ENCODE results near the gene TRMT1.

The TRMT1 gene

DNA sequence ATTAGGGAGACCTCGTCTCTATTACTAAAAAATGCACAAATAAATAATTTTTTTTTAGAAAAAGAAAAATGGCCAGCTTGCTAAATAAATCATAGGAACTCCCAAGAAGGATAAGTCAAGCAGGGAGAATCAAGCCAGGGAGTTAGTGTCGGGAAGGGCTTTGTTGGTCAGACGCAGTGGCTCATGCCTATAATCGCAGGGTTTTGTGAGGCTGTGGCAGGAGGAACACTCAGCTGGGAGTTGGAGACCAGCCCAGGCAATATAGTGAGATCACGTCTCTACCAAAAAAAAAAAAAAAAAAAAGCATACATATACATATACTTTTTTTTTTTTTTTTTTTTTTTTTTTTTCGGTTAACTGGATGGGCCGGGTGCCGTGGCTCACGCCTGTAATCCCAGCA is 10.5 kb upstream of the TRMT1 start:
- no peak for DNase-seq (ENCODE audit: low spot score)

DNA sequence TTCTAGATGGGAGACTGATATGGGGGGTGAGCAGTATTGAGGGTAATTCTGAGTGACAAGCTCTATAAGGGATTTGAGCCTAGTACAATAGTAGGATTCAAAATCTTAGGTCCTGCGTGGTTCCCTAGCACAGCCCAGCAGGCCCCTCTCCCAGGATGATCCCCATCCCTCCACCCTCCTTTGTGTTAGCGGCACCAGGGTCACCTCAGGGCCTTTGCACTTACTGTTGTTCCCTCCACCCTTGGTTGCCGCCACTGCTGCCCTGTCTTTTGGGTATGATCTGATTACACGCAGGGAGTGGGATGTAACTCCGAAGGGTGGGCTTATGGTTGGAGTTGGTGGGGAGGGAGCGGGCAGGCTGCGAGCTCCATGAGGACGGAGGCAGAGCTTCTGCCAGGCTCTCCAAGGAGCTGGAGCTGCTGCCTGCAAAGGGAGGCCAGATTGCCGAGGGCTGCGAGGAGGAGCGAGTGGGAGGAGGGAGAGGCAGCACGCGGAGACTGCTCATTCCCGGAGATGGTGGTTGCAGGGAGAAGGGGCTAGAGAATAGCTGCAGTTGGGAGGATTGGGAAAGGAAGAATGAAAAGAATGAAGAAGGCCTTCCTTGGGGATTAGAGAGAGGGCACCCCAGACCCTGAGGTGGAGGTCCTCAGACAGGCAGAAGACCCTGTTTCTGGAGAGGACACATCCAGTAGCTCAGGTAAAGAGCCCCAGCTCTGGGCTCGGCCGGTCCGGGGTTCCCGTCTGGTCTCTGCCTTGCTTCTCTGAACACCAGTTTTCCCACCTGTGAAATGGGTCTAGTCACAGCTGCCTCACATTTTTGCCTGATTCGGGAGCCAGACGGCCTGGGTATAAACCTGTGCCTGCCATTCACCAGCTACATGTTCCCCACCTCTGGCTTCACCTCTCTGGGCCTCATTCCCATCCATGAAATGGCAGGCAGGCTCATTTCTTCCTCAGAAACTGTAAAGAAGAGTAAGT is 6.7 kb upstream of the TRMT1 start:
- DNase-seq (ENCODE audit: low spot score) = no peak

DNA sequence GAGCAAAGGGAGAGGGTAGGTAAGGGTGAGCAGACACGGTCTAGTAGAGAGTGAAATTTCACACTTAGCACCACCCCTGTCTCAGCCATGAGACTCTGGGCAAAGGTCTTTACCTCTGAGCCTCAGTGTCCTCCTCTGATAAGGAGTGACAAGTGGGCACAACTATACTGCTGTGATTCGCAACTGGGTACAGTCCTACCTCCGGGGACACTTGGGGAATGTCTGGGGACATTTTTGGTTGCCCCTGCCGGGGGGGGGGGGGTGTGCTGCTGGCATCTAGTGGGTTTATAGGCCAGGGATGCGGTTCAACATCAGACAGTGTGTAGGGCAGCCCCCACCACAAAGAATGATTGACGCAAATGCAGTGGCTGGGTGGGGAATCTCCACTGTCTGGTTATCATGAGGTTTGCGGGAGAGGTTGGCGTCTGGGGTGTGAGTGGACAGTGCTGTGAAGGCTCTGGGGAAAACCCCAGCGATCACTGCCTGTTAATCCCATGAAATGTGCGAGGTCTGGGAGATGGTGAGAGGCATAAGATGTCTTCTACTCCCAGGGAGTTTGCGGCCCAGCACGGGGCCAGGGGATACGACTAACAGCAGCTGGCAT is 5.8 kb upstream of the TRMT1 start:
- no peak for DNase-seq (ENCODE audit: low spot score)

DNA sequence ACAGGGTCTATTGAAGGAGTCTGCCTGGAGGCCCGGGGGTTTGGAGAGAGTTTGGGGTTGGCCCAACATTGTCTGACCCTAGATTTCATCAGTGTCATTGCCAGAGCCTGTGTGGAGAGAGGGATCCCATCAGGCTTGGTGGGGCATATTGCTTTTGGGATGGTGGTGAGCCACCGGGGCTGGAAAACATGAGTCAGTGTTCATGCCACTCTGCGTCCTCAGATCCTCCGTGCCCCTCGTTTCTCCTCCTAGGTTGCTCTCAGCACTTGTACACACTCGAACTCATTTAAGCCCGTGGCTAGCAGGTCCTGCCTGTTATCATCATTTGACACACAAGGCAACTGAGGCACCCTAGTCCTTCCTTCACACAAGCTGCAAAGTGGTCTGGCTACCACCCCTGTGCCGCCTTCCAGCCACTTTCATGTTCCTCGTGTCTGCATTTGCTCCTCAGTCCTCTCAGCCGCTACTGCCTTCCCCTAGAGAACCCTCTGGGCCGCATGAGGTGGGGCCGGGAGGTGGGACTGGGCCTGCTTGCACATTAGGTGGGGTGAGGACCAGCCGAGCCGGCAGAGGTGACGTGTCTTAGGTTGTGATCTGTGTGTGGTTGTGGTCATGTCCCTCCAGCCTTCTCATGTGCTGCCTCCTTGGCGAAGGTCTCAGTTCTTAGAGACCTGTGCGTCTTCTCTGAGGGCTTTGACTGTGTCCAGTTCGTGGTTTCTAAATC is 5.2 kb upstream of the TRMT1 start:
- DNase-seq (ENCODE audit: low spot score) = no peak

DNA sequence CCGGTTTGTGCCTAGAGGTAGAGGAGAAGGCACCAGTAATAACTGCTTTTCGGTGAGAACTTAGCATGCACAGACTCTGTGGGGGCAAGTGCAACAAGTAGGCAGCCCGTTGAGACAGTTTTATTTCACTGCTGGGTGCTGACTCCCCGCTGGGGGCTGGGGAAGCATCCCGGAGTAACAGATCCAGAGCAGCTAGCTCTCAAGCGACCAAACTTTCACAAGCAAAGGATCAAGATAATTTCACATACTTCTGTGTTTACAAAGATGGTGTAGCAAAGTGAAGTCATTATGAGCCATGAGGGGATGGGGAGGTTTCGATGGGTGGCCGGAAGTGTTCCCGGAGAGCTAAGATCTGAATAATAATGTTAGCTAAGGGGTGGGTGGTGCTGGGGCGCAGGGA is 4.3 kb upstream of the TRMT1 start:
- DNase-seq (ENCODE audit: low spot score) = no peak

DNA sequence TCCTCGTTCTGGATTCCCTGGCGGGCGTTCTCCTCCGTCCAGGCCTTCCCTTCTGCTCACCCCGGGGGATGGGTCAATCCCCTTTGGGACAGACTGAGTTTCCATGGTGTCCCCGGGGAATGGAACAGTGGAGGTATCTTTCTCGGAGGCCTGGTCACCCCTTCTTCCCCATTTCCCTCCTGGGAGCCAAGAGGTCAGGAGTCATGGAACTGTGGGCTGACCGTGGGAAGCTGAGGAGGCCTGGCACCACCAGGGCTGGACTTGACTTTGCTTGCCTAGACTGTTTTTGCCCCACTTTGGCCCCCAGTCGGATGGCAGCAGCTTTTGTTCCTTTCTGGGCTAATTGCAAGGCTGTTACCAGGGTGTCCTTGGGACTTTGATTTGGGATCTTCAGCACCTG is 3.5 kb upstream of the TRMT1 start:
- DNase-seq (ENCODE audit: low spot score) = no peak

DNA sequence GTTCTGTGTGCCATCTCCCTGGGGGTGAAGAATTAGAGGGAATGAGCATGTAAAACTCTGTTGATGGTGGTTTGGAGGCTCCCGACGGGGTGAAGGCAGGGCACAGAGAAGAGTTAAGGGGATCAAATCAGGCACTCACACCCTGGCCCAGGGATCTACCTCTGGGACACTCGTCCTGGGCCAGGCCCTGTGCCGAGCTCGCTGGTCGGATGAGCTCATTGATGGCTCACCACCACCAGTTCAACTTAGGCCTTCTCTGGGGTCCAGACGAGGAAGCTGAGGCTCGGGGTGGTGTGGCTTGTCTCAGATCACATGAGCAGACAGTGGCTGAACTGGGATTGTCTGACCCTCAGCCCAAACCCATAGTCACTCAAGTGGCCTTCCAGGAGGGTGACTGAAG is 3.1 kb upstream of the TRMT1 start:
- no peak for DNase-seq (ENCODE audit: low spot score)

DNA sequence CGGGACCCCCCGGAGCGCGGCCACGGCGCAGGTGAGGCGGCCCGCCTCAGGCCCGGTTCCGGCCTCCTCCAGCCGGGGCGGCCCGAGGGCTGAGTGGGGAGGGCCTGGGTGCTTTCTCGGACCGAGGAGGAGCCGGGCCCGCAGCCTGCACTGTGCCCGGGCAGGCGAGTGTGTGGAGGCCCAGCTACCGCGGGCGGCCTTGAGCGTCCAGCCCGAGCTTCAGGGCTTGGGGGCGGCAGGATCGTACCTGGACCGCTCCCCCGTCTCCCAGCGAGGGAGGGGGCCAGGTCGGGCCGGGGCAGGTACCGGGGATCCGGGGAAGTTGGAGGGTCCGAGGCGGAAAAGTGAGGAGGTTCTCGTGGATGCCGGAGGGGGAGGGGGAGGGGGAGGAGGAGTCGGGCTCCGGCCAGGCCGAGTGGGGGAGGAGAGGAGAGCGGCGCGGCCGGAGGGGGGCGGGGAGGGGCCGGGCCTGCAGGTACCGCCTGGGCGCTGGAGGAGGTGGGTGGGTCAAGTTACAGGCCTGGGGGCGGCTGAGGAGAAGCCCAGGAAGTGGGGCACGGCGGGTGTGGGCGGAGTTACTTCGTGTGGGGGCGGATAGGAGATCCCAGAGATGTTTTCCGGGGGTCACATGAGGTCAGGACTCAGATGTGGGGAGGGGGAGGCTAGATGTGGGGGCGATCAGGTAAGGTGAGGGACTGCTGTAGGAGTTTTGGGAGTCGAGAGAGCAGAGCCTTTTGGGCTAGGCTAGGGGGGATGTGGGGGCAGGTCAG is 2.1 kb upstream of the TRMT1 start:
- peak; percentile 53 for DNase-seq (ENCODE audit: low spot score)

DNA sequence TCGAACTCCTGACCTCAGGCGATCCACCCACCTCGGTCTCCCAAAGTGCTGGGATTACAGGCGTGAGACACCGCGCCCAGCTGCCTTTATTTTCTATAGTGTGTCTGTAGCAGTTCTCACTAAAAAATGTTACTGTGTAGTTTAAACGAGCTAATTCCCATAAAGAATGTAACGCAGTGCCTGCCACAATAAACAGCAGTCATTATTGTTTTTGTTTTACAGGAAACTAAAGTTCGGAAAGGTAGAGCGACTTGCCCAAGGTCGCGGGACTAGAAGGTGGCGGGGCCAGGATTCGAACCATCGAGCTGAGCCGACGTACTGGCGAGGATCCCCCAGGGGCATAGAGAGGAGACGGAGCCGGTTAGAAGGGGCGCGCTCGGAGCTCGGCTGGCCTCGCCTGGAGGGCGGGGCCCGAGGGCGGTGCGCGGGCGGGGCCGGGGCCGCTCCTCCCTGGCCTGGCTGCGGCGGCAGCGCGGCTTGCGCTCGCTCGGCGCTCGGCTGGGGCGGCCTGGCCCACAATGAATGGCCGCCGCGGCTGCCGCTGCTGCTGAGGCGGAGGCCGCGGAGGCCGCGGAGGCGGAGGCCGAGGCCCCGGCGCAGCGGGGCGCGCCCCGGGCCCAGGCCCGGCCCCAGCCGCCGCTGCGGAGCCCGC is 1.4 kb upstream of the TRMT1 start, which contains the start of gene NACC1:
NACC1 (plus strand) TSS at position 493 of the 652 bp plus-strand sequence. CDS start 16,944 bp downstream, outside the sequence.
- peak; percentile 84 for DNase-seq (ENCODE audit: low spot score)

DNA sequence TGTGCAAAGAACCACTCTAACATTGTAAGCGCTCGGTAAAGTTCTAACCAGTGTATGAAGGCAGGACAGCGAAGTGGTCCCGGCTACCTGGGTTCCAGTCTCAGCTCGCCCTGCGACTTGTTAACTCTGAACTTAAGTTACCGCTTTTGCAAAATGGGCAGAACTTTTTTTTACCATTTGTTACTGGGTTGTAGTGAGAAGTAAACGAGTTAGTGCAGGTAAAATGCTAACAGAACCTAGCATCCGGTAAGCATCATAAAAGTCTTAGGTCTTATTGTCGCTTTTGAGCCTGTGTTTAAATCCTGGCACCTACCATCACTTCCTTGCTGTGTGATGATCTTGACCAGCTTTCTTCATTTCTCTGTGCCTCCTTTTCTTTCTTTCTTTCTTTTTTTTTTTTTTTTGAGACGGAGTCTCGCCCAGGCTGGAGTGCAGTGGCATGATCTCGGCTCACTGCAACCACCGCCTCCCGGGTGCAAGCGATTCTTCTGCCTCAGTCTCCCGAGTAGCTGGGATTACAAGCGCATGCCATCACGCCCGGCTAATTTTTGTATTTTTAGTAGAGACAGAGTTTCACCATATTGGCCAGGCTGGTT is 734 bp upstream of the TRMT1 start:
- no peak for DNase-seq (ENCODE audit: low spot score)

DNA sequence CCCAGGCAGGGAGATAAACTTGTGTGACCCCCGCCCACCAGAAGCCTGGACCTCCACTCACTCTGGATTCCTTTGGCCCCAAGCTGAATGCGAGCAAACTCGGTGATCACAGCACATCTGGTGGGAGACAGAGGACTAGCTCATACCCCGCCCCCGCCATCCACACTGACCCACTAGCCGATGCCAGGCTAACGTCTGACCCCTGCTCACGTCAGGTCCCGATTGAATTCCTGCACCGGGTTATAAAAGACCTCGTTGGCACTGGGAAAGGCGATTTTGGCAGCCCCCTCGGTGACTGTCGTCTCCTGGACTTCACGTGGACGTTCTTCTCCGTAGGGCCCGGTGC is 631 bp downstream of the TRMT1 start:
- no peak for DNase-seq (ENCODE audit: low spot score)

DNA sequence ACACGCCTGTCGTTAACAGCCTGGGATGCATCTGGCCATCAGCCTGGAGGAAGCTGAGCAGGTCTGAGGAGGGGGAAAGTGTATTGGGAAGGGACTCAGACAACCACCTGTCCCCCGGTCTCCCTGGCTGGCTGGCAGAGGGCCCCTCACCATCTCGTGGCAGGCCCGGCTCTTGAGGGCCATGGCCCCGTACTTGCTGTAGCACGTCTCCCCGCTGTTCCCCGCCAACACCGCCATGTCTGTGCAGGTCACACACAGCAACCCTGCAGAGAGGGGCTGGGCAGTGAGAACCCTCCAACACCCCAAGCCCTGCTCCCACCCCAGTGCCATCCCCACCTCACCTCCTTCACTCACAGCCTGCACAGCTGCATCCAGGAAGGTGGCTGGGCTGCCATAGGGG is 4.0 kb downstream of the TRMT1 start:
- DNase-seq (ENCODE audit: low spot score) = no peak

DNA sequence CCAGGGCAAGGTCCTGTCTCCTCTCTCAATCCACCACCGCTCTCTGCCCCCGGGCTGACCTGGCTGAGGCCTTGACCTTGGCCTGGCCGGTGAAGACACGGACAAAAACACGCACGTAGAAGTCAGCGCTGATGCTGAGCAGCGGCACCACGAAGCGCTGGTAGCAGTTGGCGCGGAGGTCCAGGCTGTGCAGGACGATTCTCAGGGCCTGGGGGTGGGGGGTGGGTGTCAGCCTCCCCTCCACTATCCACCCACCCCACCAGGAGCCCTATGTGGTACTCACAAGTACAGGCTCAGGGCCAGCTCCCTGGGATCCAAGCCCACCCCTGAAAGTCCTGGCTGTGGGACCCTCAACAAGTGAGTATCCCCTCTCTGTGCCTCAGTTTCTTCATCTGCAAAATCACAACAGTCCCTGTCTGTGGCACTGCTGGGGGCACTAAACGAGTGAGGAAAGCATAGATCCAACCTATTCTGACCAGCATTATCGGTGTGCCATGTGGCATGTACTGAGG is 6.4 kb downstream of the TRMT1 start:
- DNase-seq (ENCODE audit: low spot score) = no peak

DNA sequence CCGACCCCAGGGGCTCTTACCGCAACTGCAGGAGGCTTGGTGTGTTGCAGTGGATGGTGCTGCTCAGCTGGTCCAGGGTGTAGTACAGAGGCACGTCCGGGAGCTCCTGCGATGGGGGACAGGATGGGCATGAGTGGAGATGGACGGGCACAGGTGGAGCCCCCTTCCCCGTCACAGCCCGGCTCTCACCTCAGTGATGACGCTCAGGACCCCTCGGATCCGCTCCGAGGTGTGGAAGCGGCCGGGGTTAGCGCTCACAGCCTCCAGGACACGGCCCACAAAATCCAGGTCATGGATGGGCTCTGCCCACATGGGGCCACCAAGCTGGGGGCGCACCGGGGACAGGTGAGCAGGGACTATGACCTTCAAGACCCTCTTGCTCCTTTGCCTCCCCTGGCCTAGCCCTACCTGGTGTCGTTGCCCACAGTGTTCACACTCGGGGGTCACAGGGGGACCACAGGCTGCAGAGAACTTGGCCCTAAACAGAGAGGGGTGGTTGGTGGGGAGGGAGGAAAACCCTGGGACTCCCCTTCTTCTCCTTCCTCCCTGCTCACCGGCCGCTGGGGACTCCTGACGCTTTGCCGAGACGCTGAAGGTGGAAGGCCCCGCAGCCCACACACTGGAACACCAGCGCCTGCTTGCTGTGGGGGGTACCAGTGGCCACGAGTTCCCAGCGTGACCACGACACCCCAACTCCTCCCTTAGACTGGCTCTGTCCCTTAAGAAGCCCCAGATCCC is 7.0 kb downstream of the TRMT1 start:
- DNase-seq (ENCODE audit: low spot score) = no peak

DNA sequence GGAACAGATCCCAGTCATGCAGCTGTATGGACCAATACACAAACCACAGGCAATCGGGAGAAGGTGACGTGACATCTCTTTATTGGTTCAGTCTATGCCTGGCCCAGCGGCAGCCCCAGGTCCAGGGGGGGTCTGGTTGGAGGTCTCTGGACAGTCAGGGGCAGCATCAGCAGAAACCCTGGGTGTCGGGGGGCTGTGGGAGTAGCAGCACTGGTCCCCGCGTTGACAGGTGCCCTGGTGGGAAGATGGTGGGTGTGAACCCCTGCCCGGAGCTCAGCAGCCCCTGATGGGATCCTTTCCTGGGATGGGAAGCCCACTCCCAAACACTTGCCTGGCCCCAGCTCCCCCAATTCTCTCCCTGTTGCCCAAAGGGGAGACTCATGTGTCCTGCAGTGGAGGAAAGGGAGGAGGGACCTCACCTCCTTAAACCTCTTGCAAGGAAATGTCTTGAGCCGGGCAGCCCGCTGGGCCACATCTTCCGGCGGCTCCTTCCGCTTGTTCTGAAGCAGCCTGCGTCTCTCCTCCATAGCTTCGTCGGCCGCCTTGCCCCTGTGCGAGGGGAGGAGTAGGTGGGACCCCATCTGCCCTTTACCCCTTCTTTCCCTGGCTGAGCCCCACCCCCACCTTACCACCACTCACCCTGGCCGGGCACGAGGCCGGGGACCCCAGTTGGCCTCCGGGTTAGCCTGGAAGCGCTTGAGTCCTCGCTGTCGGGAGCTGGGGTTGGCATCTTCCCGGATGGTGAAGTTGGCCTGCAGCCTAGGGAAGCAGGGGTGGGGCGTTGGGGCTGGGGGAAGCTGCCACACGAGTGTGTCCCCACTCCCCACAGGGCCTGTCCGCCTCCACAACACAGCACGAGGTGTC is 11.5 kb downstream of the TRMT1 start:
- no peak for DNase-seq (ENCODE audit: low spot score)

DNA sequence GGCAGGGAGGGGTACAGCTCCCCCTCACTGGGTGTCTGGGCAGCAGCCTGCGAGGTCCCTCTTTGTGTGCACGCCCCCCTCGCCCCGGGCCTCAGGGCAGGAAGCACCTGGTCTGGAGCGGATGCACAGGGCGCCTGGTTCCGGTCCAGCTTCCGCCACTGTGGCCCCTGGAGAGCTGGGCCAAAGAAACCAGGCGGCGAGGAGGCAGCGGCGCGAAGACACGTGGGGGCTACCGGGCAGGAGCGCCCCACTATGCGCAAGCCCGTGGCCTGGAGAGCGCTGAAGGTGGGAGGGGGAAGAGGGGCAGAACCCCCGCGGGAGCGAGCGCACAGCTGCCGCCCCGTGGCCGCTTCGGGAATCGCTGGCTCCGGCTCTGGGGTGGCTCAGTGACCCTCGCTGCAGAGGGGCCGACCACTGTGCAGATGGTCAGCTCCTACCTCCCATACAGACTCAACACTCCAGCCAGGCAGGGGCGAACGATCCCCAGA is 12.1 kb downstream of the TRMT1 start:
- no peak for DNase-seq (ENCODE audit: low spot score)

DNA sequence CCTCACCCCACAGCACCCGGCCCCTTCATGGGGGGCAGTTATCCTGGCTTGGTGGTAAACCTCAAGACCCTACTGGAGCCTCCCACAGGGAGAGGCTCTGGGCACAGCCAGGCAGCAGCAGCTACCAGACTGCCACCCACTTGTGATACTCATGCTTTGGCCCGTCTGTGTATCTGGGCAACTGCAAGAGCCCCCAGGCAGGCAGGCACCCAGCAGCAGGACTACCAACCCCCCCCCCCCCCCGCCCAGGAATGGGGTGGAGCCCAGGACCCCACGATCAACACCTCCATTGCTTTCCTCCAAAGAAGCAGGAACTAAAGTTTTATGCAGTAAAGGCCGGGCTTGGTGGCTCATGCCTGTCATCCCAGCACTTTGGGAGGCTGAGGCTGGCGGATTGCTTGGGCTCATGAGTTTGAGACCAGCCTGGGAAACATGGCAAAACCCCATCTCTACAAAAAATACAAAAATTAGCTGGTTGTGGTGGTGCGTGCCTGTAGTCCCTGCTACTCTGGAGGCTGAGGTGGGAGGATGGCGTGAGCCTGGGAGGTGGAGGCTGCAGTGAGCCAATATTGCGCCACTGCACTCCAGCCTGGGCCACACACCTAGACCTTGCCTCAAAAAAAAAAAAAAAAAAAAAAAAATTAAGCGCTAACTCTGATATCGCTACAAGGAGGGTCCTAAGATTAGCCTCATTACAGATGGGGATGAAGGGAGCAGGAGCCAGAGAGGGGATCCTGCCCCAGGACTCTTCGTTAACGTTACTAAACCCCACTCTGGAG is 12.8 kb downstream of the TRMT1 start:
- DNase-seq (ENCODE audit: low spot score) = no peak

Data from SK-N-DZ (cell line).